Pulmonary artery endothelial cell (primary cell): ENCODE results near the gene NFASC. TPM values are rescaled to one million over a fixed set of nuclear protein-coding genes. Genes with fewer than 3 reads are reported as not detected.

Experiments
- DNase-seq: peaks from one replicate; pipeline ENCODE4 v3.0.0-alpha.2; 2011; ENCODE audit warnings: low read depth, low spot score
- total RNA-seq: library from RNA; depleted of rRNA; stranded (reverse); fragments of >200 nt; gene quantifications from 2 replicates; pipeline ENCODE4 v1.2.3, GENCODE V29; 2014

Gene NFASC
- total RNA-seq, 1 donor from 2014 or later, result not detected

DNA sequence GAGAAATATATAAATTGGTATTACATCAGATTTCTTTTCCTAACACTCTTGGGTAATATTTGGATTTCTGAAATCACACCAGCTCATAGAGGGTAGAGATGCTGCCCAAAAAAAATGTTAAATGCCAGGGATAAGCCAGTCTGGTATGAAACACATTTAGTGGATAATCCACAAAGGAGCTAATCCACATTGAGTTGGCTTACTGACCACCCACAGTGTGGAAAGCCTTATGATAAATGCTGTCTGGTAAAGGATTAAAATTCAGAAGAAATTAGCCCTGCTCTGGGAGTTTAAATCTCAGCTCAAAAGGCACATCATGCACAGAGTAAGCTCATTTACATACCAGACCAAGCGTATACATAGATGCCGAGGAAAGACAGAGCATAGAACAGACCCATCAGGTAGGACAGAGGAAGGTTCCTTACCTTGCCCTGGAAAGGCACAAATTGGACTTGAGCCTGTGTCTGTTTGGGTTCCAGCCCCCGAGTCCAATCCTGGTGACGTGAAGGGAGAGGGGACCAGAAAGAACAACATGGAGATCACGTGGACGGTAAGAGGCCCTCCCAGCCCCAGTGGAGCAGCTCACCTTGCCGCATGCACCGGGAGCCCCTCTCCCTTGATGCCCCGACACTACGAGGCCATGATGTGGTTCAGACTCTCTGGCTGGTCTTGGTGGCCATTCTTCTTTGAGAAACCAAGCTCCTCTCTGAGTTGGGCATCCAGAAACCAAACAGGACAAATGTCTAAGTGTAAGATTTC is 109.4 kb downstream of the NFASC start:
- DNase-seq, result no peak

DNA sequence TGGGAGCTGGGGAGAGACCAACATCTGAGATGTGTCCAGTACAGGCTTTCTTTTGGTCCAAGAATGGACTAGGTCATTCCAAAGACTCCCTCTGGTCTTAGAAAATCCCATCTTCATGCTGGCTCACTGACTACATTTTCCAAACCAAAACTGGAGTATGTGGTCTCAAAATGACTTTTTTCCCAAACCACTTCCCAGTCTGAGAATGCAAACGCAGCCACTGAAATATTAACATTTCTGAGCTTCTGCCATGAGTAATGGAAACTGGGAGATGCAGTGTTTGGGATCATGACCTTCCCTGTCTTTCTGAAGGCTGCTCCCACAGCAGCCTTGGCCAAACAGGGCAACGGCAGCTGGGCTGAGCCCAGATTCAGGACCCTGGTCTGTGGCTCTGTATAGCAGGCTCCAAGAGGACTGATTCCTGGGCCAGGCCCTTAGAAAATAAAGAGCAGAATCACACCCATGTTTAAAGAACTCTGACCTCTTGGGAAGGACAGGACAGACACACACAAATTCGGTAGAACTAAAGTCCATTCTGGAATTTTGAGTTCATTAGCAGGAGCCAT is 110.3 kb downstream of the NFASC start:
- no peak for DNase-seq

DNA sequence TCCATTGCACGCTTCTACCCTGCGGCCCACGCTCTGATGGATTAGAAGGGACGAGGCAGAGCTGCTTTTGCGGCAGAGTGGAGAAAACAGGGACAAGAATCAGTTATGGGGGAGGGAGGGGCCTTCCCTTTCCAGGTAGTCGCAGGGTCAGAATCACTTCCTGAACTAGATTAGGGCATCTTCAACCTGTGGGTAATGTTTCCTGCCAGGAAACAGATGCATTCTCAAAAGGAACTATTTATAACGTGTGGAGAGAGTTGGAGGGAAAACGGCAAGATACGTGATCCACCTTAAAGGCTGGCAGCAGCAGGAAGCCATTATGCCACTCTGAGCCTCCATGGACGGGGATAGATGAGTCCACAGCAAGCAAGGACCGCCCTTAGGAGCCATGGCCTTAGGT is 112.5 kb downstream of the NFASC start:
- DNase-seq, result no peak

DNA sequence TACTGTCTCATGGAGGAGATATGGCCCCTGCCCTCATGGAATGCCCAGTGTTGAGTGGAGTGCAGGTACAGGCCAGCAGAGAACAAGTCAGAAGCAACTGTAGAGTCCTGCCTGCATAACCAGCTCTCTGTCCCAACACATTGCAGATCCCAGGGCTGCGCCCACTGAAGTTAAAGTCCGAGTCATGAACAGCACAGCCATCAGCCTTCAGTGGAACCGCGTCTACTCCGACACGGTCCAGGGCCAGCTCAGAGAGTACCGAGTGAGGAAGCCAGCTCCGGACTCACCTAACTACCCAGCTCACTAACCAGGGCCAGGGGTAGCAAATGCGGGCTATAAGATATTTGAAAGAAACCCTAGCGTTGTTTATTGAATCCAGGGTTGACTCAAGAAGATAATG is 113.2 kb downstream of the NFASC start:
- DNase-seq, result no peak

DNA sequence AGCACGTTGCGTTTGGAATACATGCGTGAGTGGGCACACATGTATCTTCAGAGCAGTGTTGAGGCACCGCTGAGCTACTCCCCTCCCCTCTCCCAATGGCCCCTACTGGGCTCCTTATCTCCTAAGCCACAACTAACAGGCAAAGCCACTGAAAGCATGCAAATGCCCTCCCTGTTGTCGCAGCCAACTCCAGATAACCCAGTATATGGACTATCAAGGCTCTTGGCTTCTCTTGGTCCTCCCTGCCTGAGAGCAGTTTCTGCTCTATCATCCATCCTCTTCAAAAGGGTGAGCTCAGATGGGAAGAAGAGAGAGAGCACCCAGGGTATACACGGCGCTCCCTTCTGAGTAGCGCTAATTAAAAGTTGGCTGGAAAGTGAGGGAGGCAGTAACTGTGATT is 113.8 kb downstream of the NFASC start:
- no peak for DNase-seq

DNA sequence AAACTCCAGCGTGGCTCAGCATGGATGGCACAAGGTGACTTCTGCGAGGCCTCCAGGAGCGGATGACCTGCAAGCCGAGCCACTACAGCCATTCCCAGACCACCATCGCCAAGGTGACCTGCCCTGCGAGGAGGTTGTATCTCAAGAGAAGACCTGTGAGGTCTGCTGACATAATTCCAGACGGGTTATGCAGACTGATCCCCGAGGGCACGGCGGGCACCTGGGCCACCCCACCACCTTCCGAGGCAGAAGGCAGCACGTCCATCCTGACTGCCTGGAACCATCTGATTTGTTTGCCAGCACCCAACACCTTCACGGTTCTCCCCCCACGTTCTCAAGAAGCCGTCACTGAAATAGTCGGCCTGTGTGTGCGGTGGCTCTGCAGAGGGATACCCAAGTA is 115.5 kb downstream of the NFASC start:
- DNase-seq, result no peak

DNA sequence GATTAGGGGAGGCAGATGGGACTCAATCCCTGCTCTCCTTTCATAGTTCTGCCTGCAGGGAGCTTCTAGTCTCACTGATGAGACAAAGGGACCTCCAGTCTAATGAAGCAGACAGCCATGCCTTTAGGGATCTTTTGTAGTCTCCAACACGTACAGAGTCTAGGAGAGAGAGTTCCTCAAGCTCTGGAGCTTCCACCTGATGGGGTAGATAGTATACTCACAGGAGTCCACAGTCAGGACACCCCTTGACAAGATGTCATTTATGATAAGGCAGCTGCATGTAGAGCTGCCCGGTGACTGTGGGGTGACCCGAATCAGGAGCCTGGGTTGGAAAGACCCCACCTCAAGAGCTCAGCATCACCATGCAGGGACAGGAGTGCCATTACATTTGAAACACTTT is 117.0 kb downstream of the NFASC start:
- DNase-seq, result no peak

DNA sequence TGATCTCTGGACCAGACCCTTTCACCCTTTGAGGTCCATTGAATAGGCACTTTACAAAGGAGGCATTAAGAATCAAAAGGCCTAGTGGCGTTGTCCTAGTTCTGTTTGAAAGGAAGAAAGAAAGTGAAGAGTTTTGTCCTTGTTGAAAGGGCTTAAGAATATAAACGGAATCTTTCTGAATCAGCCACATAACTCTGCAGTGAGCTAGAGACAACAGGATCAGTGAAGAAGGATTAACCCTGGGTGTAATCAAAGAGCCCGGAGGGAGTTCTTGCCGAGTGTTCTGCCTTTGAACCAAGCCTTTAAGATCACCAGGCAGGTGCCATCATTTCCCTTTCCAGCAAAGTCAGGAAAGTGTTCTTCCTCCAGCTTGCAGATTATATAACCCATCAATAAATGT is 117.5 kb downstream of the NFASC start:
- no peak for DNase-seq

DNA sequence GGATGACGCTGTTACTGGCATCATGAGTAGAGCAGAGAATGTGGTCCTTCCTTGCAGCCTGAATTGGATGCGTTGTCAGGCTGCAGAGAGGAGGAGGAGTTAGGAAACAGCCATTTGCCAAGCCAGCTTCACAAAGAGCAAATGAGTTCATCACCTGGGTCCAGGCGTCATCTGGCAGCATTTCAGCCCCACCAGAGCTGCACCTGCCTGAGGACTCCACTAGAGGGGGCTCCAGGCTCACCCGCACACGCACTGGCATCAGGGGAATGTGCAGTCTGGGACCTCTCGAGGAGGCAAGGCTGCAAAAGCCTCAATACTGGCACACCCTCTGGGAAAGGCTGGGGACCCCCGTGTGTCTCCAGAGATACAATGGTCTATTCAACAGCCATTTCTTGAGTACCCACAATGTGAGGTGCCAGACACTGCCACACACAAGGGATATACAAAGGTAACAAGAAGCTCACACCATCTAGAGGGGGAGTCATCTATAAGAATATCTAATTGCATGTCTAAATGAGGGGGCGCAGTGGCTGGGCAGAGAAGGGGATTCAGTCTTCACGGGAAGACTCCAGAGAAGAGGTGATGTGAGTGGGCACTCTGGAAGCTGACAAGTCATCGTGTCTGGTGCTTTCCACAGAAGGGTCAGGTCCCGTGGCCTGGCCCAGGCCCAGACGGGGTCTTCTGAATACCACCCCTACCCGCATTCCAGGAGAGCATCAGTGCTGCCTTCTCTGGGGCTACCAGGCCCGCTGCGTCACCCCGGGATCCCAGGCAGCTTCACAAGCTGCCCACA is 118.8 kb downstream of the NFASC start:
- peak; percentile 24 for DNase-seq

DNA sequence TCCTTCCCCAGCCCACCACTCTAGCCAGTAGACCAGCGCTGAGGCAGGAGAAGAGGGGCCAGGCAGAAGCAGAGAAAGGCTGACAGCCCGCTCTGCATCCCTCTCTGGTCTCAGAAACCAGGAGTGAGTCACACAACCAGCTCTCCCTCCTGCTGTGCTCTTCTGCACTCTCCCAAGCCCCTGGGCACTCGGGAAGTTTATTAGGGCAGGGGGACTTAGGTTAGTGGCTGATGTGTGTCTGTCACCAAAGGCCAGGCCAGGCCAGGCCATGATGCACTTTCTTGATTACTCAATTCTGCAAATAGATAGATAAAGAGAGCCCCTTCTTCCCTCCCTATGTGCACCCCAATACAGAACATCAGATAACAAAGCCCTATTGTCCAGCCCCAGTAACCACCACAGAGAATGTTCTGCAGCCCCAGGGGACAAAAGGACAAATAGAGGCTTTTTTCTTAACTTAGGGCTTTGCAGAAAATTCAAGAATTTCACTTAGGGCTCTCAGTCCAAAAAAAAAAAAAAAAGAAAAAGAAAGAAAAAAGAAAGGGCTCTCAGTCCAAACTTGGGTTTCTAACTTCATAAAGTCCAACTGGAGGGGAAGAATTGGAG is 119.5 kb downstream of the NFASC start:
- no peak for DNase-seq

DNA sequence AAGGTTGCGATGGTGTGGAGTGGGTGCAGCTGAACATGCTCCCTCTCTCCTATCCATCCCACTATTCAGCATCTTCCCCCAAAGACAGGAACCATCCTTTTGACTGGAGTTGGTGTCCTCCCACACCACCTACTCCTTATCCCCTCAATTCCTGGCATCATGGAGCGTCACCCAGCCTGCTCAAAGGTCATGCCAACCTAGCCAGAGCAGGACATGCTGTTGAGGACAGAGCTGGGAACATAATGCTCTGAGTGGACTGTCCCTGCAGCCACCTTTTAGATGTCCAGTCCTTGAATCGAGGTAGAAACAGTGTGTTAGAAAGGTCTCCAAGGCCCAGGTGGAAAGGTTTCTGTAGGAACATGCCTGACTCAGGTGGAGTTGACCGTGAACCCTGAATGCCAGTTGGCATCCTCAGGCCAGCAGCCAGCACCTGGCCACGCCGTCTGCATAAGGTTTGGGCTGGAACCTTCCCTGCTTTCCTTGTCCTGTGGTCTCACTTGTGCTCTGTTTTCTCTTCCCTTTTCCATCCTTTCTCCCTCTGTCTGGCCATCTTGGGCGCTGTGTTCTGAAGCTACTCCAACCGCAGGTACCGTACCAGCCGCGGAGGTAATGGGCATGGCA is 120.2 kb downstream of the NFASC start:
- DNase-seq, result no peak

DNA sequence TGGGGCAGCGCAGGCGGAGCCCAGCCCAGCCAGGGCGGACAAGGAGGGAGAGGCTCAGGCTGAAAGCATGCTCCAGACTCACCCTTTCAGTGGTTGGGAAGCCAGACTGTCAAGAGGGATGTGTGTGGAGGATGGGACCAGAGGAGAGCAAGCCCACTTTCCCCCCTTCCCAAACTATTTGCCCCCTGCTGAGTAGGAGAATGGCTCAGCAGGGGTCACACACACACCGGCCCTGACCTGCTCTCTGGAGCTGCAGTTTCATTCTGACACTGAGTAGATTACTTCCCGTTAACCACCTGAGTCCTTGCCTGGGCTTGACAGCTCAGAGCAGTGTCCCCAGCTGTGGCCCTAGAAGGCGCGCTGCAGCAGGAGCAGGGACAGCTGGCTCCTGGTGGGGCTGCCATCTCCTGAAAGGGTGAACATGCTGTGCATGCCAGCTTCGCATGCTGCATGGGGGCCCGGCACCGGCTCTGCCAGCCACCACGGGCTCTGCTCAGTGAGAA is 120.7 kb downstream of the NFASC start:
- no peak for DNase-seq

DNA sequence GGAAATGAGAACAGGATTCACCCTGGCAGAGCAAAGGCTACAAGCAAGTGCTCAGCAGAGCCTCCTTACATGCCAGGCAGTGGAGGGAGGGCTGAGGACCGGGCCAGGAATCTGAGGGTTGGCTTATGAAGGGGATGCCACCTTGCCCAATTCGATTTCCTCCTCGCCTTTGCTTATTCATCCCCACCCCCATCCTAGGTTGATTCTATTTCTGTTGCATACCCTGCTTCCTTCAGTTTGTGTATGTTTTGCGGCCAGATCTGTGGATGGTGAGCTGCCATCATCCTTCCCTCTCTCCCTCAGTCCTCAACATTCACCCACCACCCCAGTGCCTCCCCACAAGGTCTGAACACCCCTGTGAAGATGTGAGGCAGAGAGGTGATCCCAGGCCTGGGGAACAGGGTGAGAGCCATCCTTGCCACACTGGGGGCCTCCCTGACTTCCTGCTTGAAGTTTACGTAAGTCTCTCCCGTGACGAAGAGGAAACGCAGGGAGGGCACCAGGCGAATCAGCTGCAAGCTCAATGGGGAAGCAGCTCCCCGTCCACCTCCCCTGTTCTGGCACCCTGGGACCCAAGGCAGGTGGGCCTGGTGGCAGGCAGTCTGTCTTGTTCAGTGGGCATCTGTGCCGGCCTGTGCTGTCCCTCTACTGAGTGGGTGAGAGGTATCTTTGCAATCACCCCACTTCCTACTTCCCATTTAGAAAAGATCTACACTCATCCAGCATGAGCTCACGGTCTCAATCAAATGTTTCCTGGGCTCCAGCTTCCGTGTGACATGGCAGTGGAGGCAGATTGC is 121.7 kb downstream of the NFASC start:
- no peak for DNase-seq

DNA sequence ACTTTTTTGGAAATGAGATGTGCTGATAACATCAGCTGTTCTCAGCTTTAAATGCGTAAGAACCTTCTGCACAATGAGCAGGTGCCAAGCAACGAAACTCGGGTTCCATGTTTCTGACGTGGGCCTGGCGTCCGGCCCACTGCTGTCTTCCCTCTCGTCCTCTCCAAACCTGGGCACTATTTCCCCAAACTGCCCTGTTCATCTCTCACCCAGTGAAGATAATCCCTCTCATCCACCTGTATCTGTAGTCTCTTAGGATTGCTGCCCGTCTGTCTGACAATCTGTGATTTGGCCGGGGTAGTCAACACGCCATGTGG is 122.3 kb downstream of the NFASC start:
- no peak for DNase-seq

DNA sequence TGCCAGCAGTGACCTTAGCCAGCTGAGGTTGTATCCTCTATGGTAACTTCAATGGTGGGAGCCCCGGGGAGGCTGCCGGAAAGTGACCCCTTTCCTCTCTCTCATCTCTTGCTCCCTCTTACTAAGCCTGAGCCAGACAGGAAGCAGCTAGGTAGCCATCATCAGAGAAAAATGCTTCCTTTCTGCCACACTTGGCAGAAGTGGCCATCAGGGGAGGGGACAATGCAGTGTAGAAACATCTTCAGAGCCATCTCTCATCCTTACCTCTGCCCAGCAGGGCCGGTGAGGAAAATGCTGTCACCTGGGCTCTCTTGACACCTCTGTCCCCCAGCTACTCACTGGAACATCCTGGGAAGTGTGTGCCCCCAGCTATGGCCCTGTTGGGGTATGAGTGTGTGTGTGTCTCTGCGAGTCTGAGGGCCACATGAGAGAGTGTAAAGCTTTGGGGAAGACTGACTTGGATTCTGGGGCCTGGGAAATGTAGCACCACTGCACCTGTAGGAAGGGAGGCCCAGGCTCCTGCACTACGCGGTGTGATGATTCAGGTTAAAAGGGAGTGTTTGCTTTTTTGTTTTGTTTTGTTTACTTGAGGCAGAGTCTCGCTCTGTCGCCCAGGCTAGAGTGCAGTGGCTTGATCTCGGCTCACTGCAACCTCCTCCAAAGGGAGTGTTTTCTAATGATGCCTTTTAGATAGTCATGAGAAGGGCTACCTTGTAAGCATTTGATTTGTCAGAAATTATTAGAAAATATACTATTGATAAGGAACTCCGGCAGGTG is 123.6 kb downstream of the NFASC start:
- DNase-seq, result no peak

DNA sequence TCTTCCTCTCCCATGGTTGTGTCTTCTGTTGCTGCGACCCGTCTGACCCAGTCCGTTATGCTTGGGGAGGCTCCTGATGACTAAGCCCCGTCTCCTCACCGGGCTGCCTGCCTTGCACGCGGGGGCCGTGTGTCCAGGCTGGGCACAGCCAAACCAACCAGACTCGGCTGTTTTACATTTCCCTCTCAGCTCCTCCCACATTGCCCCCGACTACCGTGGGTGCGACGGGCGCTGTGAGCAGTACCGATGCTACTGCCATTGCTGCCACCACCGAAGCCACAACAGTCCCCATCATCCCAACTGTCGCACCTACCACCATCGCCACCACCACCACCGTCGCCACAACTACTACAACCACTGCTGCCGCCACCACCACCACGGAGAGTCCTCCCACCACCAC is 126.3 kb downstream of the NFASC start:
- no peak for DNase-seq

DNA sequence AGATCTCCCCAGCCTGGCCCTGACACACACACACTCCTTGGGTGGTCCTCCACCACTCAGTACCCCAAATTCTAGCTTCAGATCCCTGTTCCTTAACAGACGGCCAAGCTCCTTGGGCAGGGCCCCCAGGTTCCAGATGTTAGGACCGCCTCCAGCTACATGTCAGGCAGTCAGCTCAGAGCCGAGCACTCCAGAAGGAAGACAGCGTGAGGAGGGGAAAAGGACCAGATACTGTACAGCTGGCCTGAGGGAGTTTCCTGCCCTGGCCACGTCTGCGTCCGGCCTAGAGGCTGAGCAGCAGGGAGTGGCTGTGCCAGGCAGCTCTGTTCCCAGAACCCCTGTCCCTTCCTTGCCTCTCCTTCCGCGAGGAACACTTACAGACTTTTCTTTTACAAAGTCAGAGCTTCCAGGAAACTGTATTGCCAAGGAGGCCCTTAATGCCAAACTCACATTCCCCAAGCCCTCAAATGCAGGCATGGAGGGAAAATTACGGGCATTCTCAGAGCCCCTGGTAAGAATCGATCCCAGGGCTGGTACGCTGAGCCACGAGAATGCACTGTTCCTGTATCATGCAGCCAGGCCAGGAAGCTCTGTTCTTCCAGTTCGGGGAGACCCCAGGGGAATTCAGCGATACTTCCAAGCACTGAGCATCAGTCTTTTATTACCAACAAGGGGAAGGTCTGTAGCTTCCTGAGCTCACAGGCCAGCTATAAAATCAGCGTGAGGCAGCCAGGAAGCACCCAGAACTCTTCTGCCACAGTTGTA is 127.1 kb downstream of the NFASC start:
- no peak for DNase-seq

DNA sequence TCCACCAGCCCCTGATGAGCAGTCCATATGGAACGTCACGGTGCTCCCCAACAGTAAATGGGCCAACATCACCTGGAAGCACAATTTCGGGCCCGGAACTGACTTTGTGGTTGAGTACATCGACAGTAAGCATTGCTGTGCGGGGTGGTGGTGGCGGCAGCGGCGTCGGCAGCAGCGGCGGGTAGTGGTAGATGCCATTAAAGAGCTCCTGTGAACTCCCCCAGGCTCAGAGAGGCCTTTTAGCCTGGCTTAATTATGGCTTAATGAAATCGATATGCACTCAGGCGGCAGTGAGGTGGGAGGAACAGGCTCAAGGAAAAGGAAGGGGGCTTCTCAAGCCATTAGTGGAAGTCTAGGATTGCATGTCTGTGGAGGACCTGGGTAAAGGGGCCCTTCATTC is 130.5 kb downstream of the NFASC start:
- DNase-seq, result no peak

DNA sequence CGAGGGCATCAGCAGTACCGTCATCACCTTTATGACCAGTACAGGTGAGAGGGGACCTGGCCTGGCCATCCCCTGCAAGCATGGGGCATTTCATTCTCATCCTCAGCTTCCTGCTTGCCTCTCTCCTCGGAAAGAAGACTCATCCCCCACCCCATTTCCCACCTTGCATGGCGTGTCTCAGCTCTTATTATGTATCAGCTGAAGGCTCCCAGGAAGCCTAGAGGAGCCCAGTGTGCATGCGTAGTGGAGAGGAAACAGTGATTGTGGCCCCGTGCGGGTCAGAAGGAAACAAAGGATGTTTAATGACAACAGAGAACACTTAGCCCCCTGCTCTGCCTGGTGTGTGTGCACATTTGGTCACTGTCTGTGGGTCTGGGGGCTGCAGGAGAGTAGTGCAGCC is 132.0 kb downstream of the NFASC start:
- no peak for DNase-seq
